Neural progenitor cell (in vitro differentiated cells): Measurements from ENCODE around the gene MFSD12.

Experiments used
- EZH2 ChIP-seq: fragments of 200-600 bp; sonication (generic); IDR thresholded peaks from 2 replicates; pipeline ENCODE4 v1.6.1; 2017; ENCODE audit warnings: antibody characterized with exemption, mild to moderate bottlenecking, moderate library complexity
- EZH2phosphoT487 ChIP-seq: fragments of 200-600 bp; sonication (generic); IDR thresholded peaks from 2 replicates; pipeline ENCODE4 v1.6.1; 2017; ENCODE audit warnings: antibody characterized with exemption
- TF ChIP-seq, protein P1 (sequence below): fragments of 200-600 bp; sonication (generic); IDR thresholded peaks from 2 replicates; pipeline ENCODE4 v1.5.1; 2017; ENCODE audit warnings: antibody characterized with exemption, mild to moderate bottlenecking

DNA sequence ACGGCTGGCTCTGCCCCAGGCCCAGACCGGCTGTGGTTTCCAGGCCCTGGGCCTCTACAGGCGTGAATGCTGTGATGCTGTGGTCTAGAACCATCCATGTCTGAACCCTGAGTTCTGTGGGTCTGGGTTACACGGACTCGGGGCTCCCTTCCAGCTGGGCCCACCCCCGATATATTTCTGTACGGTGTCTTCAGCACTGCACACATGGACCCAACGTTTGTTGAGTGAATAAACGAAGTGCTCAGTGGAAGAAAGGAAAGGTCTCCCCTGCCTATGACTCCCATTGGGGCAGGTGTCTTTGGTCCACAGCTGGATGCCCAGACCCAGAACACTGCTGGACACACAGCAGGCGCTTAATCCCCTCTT is 11.7 kb downstream of the MFSD12 start:
- TF ChIP-seq, protein P1, sequence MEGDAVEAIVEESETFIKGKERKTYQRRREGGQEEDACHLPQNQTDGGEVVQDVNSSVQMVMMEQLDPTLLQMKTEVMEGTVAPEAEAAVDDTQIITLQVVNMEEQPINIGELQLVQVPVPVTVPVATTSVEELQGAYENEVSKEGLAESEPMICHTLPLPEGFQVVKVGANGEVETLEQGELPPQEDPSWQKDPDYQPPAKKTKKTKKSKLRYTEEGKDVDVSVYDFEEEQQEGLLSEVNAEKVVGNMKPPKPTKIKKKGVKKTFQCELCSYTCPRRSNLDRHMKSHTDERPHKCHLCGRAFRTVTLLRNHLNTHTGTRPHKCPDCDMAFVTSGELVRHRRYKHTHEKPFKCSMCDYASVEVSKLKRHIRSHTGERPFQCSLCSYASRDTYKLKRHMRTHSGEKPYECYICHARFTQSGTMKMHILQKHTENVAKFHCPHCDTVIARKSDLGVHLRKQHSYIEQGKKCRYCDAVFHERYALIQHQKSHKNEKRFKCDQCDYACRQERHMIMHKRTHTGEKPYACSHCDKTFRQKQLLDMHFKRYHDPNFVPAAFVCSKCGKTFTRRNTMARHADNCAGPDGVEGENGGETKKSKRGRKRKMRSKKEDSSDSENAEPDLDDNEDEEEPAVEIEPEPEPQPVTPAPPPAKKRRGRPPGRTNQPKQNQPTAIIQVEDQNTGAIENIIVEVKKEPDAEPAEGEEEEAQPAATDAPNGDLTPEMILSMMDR, result no peak
- no peak for TF ChIP-seq EZH2phosphoT487
- TF ChIP-seq EZH2, result no peak
